Left kidney (tissue), 2 donors: ENCODE results near the gene RBMS3. TPM values are rescaled to one million over a fixed set of nuclear protein-coding genes. Genes with fewer than 3 reads are reported as not detected.
"Not testable (repeated sequence)": the region's sequence is repeated elsewhere in the genome, so short reads cannot be mapped to it uniquely, and the experiment has no call there.

Experiments used
- DNase-seq: peaks from one replicate; pipeline ENCODE4 v3.0.0-alpha.2; 2013
- polyA plus RNA-seq: library from polyadenylated mRNA; unstranded; fragments of 120-200 nt; gene quantifications from one replicate; pipeline ENCODE4 v1.2.1, GENCODE V29; 2013; ENCODE audit not compliant: insufficient read length

Gene RBMS3
- polyA plus RNA-seq, 1 donor, result 15.4 TPM

DNA sequence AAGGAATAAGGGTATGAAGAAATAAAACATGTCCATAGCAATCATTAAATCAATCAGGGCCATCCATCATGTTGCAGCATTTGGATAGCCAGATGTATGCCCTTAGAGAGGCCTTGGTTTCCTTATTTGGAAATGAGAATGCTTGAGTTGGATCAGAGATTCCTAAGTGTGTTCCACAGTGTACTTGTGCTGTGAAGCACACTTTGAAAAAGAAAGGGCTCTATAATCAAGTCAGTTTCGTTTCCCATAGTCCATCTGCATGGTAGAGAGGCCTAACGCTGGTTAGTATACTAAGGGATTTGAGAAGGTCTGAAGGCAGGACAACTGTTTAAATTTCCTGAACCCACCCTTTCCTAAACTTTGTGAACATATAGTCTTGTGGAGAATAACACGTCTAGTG lies 30.9 kb downstream of the RBMS3 start:
- DNase-seq, result no peak

DNA sequence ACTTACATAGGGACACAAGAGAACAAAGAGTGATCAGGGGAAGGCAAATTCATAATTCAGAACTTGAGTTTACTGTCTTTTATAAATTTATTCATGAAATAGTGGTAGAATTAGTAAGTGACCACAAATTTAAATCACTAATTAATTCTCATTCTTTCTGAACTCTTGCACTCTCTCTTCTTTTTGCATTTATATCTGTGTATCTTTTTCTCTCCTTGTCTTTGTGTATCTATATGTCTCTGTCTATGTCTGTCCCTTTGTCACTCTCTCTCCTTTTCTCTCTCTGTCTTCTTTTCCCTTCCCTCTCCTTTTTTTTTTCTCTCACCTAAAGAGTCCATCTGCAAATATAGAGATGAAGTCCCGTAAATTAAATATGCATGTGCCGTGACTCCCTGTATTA lies 31.5 kb downstream of the RBMS3 start:
- no peak for DNase-seq

DNA sequence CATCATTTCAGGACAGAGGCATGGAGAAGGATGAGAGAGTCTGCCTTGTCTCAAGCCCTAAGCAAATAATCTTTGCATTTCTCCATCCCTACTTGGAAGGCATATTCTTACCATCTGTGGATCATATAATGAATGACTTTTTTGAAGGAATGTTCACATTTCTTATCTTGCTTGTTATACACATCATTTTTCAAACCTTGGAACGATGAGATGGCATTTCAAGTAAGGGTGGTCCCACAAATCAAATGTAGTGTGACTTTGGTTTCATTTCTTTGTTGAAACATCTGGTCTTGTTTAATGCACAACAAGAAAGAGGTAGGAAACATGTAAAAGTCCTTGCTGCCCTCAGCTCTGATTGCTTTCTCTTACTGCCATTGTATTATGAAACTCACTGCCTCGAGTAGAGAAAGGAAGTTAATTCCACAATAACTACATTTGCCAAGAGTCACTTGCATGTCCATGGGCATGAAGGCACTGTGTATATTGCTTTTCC lies 32.1 kb downstream of the RBMS3 start:
- DNase-seq, result no peak

DNA sequence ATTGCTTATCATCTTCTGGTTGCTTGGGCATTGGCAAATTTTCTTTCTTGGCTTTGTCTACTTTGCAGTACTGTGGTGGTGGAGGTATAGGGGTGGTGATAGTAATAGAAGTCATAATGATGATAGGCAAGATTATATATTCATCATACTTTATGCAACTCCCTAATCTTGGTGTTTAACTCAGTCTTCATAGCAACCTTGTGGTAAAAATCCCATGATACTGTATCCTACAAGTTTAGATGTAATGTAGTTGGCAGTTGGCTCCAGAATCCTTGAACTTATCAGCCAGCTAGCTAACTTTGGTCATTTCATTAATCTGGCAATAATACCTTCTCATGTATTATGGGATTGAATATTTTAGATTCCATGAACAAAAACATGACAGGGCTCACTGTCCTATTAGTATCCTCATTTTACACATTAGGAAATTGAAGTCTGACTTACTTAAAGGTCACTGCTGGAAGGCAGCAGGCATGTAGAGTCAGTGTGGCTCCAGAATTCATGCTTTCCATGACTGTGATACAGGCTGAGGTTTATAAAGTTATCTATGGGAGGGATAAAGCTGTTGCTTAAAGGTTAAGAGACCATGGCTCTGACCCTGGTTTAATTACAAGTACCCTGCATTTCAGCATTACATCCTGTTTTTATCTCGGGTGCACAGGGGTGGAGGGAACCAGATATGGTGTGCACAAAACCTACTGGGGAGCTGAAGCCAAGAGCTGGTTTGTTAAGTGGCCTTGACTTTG lies 33.3 kb downstream of the RBMS3 start:
- DNase-seq, result no peak

DNA sequence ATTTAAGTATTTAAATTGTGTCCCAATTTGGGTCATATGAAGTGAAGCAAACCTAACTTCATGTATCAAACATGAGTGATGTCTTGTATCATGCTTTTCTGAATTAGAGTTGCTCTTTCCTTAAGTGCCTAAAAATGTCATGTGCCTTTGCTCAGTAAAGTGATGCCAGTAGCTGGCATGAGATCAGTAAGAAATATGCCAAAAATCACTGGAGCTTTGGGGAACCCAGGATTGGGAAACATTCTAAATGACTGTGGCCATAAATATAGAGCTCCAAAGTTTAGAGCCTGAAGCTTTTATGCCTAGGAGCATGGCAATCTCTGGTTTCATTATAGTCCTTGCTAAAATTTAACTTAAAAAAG lies 33.8 kb downstream of the RBMS3 start:
- no peak for DNase-seq

DNA sequence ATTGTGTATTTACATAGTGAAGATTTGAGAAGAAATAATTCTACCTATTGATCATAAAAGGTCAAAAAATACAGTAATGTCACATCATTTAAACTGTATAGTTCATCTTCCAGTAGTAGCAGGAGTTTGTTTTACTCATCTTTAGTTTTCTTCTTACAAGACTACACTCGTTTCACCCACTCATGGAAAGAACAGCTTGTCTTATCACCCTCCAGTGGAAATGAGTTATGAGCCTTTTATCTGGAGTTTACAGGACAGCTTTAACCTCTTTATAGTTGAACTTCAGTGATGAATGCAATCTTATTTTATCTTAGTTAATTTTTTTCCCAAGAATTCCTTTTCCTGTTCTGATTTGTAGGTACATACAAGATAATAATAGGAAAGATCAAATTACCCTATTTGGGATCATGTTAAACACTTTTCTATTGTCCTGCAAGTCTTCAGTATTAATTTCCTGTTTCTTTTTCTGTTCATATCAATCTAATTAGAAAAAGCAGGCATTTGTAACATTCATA lies 36.8 kb downstream of the RBMS3 start:
- DNase-seq, result no peak

DNA sequence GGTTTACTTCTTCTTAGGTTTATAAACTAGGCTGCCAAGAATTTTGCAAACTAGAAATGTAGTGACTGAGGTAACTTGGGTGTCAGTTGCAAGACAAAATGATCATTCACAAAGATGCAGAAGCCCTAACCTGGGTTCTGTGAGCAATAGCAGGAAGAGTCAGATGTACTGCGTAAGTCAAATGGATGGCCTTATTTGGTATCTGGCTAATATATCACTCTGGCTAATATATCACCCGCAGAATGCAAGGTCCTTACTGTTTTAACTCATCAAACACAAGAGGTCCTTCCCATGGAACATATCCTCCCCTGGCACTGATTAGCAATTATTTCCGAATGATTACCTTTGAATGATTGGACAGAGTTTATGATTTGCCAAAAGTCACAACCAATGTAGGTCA lies 37.4 kb downstream of the RBMS3 start:
- no peak for DNase-seq

DNA sequence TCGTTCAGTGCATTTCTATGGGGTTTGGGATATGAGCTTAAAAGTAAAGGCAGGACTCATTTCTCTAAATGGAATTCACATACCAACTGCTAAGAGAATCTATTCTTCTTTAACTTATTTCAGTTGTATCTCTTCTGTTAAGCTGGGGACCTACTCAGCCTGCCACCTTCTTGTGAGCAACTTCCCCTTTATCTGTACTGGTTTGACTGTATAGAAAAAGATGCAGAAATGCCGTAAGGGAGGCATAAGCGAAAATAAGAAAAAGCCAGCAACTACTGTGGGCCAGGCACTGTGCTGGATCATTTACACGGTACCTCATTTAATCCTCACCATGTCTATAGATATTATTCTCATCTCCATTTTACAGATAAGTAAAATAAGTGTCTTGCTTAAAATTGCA lies 38.4 kb downstream of the RBMS3 start:
- DNase-seq, result no peak

DNA sequence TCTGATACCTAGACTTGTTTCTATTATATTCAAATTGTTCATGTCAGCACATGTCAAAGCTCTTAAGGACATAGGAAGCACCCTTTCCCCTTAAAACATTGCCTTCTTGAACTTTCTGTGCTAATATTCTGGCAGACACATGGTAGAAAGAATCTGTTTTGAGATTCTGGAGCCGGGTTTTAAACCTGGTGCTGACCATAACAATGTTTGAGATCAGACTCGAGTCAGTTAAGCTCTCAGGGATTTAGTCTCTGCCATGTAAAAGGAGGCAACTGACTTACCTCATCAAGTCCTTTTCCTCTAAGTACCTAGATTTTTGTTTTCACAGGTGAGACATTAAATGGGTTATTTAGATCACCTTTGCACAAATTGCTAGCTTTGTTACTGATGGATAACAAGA lies 38.9 kb downstream of the RBMS3 start:
- DNase-seq, result no peak

DNA sequence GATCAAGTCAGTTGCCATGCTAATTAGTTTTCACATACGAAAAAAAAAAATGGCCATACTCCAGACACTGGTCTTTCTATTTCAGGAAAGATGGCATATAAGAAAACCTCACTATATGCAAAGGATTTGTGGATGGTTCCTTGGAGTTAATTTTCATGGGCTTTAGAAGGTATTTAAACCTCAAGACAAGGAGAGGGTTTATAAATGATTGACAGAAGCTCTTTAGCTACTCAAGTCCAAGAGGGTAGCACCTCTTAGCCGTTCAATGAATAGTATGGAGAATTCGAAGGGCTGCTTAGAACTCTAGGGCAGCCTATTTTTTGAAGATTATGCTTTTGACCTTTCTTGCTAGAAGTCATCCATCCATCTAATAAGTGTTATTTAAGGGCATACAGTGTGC lies 41.7 kb downstream of the RBMS3 start:
- DNase-seq, result no peak

DNA sequence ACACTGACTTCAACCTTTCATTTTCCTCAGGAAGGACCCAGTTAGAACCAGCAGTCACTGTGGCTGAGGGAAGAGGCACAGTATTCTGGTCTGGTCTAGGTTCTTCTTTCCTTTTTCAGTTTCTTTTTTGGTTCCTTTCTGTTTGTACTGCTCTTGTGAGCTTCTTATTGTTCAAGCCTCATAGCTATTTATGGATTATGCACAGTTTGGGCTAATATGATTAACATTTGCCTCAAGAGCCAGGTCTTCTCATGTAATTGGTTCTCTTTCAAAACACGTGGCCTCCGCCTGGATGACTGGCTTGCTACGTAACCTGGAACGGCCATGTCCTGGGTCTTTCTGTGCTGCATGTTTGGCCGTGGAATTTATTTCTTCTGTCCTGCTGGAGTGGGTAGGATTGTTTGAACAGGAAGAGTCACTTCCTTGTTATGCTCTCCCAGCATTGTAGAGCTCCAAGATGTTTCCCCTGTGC lies 43.3 kb downstream of the RBMS3 start:
- DNase-seq, result no peak

DNA sequence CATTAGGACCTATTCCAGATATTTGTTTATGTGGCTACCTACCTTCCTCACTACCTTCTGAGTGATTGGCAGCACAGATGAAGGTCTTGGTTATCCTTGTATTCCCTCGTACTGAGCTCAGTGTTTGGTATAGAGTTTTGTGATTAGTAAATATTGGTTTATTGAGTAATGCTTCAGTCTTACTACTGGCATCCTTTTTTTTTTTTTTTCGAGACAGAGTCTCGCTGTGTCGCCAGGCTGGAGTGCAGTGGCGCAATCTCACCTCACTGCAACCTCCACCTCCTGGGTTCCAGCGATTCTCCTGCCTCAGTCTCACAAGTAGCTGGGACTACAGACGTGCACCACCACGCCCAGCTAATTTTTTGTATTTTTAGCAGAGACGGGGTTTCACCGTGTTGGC lies 45.7 kb downstream of the RBMS3 start:
- DNase-seq, result not testable (repeated sequence)

DNA sequence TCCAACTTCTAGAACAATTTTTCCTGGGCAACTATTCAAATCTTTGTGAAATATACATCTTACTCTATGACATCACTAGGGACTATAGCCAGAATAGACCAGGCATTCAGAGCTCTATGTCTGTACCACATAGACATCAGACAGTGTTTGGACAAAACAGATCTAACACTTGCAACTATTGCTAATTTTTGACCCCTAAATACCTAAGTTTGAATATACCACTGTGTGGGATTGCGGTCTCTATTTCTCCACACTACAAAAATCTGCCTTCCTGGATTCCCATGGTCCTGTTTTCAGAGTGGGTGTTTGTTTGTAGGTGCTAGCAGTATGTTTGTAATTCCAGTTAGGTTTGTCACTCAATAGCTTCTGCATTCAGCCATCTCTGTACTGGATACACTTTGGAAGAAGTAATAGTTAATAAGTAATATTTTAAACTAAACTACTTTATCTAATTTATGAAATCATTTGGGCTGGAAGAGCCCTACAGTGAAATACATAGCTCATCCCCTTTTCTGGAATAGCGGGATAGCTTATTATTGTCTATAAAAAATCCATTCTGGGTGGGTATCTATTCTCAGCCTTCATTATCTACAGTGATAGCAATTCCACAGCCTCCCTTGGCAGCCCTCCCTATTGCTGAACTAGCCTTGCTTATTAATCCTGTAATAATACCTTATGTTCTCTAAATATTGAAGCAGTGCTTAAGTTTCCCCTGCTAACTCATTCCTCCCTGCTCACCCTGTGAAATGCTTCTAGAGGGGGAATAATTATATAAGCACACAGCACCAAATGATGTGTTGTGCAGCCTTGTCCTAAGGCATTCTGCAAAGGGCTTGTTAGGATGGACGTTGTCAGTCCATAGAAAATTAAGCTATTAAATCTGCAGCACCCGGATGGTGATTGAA lies 49.4 kb downstream of the RBMS3 start:
- DNase-seq, result no peak

DNA sequence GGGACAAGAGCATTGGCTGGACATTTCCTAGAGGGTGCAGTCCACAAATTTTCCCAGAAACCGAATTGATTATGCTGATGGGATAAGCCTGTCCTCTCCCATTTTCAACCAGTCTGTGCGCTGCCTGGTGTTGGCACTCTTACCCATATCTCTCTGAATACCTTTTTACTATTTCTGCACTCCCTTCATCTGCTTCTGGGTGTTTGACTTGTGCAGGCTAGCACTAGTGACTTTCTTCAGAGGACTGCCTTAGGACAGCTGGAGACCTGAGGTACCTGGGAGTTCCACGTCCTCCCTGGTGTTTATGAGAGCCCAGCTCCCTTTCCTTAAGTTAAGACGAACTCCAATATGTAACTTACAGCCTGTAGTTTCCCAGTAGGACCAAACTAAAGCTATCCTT lies 50.2 kb downstream of the RBMS3 start:
- DNase-seq, result no peak

DNA sequence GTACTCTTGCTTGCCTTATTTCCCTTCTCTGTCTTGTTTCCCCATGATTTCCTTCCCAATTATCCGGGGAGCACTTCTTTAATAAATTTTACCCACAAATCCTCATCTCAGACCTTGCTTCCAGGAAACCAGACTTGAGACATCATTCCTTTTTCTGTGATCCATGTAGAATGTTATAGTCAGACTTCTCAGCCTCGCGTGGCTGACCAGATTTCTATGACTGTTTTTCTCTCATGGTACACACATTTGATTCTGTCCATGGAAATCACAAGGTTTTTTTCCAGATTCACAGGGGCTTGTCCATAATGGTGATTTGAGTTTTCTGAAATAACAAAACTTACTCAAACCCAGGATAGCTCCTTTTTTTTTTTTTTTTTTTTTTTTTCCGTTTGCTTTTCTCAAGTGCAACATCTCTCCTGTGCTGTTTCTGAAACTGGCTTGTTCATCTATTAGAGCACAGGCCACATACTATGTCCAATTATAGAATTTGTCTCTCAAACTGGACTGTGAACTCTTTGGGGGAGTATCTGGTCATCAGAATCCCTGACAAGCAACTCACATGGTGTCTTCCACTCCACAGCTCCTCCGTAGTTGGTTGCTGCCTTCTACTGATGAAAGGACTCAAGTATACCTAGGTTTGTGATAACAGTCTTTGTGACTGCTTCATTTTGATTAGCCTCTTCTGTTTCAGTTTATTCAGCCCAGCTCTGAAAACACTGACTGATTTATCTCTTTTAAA lies 50.8 kb downstream of the RBMS3 start:
- DNase-seq, result no peak

DNA sequence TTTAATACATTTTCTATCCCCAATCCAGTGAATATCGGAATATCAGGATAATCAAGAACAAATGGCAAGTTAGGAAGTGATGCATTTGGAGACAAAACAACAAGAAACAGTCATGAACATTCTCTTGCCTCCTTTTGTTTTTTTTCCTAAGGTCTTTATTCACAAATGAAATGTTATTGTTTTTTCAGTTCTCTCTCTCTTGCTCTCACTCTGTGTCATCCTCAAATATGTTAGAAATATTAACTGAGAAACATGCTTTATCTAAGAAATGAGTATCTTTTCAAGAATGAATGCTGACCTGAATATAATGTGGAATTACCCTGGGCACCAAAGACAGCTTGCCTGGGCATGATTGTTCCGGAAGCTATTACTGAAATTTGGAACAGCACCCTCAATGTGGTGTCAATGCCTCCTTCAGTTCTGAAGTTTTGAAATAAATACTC lies 51.3 kb downstream of the RBMS3 start:
- no peak for DNase-seq

DNA sequence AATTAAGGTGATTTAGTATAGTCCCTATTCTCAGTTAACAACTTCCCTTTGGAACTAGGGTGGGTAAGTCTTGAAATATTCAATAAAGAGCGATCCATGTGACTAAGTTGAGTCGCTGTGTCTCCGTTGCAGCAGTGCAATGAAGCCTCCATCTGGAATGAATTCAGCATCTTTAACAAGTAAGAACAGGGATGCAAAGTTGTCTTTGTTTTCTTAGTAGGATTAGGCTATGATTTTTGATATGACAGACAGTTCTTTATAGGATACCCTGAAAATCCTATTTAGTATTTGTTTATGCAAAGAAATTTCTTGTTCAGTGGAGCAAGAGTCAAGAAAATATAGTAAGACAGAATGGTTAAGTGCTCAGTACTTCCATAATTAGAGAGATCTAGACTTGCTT lies 52.7 kb downstream of the RBMS3 start:
- no peak for DNase-seq

DNA sequence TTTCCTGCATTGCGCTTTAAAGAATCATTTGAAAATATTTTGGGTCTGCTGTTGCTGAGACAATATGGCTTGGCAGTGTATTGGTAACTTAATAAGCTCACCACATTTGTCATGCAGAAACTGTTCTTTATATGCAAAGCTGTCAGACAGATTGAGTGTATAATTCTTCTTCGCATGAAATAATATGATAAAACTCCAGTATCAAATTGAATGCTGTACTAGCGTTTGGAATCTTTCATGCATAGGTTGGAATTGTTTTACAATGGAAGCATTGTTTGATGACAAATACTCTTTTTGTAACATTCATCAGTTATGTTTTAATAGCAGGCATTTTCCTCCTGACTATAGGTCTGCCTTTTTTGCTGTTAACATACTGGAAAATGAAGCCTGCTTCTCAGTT lies 53.8 kb downstream of the RBMS3 start:
- no peak for DNase-seq

DNA sequence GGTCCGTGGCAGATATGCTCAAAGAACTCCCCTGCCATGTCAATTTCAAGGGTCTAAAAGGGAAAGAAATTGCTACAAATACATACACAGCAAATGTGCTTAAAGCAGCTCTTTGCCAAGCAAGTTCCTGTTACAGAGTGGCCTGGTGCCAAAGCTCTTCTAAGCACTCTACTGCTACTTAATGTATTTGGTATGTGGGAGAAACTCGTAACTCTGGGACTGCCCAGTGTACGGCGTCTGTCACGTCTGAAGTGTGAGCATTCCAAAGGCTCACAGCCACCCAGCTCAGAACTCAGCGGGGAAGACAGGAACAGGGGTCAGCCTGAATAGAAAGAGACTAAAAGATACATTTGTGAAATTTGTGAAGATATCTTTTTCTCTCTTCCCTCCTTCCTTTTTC lies 54.6 kb downstream of the RBMS3 start:
- peak; percentile 82 for DNase-seq

DNA sequence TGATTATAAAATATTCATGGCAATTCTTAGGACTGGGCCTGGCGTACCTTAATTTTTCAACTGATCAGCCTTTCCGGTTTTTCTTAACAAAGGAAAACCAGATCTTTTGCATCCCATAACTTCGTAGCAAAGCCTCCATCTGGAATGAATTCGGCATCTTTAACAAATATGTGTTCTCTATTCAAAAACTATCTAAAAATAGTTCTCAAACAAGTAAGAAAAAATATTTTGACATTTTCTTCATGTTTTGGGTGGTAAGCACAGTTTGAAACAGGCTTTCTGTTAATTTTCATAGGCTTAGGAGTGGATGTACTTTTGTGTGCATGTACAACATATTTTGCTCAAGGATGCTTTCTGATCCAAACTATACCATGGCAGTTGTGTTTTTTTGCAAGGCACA lies 55.1 kb downstream of the RBMS3 start:
- no peak for DNase-seq

DNA sequence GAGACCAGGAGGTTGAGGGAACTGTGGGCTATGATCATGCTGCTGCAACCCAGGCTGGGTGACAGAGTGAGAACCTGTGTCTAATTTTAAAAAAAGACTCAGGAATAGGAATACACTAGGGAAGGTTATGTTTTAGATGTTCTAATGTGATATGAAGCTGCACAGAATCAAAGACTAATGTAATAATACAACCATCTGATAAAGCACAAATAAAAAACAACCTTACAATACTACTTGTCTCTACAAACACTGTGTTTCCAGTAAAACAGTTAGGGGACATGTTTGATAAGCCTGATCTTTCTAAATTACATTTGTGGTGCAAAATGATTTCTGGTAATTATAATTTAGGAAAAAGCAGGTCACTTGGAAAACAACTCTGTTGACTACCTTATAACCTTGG lies 56.7 kb downstream of the RBMS3 start:
- DNase-seq, result no peak

DNA sequence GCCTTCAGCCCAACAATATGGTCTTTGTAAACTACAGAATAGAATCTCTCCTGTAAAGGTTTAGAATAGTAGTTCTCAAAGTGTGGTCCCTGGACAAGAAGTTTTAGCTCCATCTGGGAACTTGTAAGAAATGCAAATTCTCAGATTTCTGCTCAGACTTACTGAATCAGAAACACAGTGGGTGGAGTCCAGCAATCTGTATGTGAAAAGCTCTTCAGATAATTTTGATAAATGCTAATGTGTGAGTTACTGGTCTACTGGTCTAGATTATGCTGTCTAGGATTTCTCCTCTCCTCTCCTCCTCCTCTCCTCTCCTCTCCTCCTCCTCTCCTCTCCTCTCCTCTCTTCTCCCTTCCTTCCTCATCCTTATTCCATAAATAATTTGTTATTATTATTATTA lies 57.5 kb downstream of the RBMS3 start:
- DNase-seq, result no peak
